ENCODE data around the gene PTPN4.

The PTPN4 gene

DNA sequence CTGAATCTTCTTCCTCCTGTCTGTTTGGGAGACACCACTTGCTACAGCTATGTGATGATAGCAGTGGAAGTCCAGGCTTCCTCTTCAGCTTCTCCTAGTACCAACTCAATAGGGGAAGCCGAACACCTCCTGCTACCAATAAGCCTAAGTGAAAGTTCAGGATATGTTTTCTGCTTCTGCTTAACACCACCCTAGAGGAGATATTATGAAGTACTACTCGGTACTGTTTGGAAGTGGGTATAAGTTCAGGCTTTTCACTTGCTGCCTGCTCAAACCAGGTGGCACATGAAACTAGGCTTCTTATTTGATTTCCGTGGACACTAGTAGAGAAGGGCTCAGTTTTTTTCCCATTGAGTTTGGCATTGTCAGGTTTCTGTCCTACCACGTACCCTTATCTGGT is 99.8 kb downstream of the PTPN4 start:
- Mint-ChIP-seq H3K27me3 (no peaks in the 10 kb centered on the region), H3K4me1 (ENCODE audit: low read depth) (peaks cover 65% of the 10 kb centered on the region), H3K9me3 (no peaks in the 10 kb centered on the region), H3K36me3 (ENCODE audit: low read depth) (peaks cover 21% of the 10 kb centered on the region), H3K4me3 (no peak overlapping the region), H3K27ac (no peak overlapping the region)

DNA sequence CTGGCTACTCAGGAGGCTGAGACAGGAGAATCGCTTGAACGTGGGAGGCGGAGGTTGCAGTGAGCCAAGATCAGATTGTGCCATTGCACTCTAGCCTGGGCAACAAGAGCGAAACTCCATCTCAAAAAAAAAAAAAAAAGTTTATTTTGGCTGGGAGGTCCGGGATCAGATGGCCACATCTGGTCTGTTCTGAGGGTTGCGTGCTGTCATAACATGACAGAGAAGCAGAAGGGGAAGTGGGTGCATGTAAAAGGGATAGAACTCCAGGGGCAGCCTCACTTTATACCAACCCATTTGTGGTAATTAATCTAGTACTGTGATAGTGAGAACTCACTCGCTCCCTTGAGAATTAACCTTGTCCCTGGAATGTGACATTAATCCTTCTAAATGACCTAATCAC is 101.2 kb downstream of the PTPN4 start:
- no peak overlapping the region for H3K27ac Mint-ChIP-seq
- peaks cover 23% of the 10 kb centered on the region for H3K36me3 Mint-ChIP-seq (ENCODE audit: low read depth)
- H3K27me3 Mint-ChIP-seq = no peaks in the 10 kb centered on the region
- no peak overlapping the region for H3K4me3 Mint-ChIP-seq
- peaks cover 72% of the 10 kb centered on the region for H3K4me1 Mint-ChIP-seq (ENCODE audit: low read depth)
- no peaks in the 10 kb centered on the region for H3K9me3 Mint-ChIP-seq

DNA sequence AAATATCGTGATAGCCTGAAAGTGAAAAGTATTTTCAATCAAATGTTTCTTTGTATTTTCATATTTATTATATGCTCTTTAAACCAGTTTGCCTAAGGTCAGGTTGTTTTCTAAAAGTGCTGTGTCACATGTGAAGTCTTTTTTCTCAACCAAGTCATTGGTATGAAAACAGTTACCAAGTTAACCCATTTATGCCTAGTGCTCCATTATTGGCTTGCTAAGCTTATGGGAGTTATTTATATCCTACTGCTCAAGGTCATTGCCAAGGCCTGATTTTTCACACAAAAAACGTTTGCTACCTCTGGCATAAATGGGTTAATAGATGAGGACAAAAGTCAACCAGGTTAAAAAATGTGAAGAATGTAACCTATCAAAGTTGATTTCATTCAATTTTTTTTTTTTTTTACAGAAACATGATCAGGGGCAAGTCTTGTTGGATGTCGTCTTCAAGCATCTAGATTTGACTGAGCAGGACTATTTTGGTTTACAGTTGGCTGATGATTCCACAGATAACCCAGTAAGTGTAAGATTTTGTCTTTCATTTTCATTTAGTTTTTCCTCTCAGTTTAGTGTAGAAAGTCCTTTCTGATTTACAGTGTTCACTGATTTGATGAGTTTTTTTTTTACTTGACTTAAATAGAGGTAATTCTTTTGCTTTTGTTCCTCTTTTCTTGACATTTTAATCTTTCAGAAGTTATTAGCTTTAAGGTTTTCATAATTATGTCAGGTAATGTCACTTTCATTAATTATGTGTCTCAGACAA is 102.6 kb downstream of the PTPN4 start:
- Mint-ChIP-seq H3K27me3 (no peaks in the 10 kb centered on the region), H3K27ac (peak overlapping the region; percentile 8), H3K36me3 (ENCODE audit: low read depth) (peaks cover 23% of the 10 kb centered on the region), H3K4me1 (ENCODE audit: low read depth) (peaks cover 68% of the 10 kb centered on the region), H3K9me3 (no peaks in the 10 kb centered on the region), H3K4me3 (peak overlapping the region; percentile 21)

DNA sequence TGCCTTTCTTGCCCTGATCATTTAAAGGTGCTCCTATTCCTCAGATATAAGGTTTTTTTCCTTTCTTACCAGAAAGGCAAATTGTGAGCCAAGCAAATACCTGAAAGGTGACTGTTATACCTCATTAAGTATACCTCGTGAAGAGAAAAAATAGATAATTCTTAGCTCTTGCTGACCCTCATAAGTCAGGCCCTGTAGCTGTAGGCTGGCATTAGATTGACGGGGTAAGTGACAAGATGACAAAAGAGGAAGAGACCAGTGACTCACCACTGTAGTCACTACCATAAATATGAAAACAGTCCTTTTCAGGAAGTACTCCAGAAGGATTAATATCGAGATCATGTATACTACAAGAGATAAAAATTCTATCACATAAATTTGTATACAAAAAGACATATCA is 104.6 kb downstream of the PTPN4 start:
- Mint-ChIP-seq H3K4me3 (peak overlapping the region; percentile 28), H3K36me3 (ENCODE audit: low read depth) (peaks cover 18% of the 10 kb centered on the region), H3K4me1 (ENCODE audit: low read depth) (peaks cover 66% of the 10 kb centered on the region)

DNA sequence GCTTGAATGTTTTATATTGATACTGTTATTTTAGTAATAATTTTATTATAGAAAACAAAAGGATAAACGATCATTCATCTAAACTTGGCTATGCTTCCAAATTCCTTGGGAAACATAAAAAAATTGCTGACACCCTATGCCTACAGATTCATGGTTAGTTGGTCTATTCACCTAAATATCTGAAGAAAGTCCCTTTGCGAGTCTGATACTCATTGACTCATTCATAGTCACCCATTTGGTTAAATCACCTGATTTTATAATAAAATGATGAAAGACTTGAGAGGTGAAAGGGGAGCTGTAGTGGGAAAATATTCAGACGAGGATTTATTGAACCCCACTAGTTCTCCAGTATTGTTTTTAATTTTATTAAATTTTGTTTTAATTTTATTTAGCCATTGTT is 112.0 kb downstream of the PTPN4 start:
- Mint-ChIP-seq H3K4me1 (ENCODE audit: low read depth) (peaks cover 41% of the 10 kb centered on the region), H3K27me3 (no peaks in the 10 kb centered on the region), H3K36me3 (ENCODE audit: low read depth) (peaks cover 27% of the 10 kb centered on the region), H3K9me3 (peaks cover 7% of the 10 kb centered on the region), H3K4me3 (no peak overlapping the region), H3K27ac (no peak overlapping the region)

More for the DNA sequence above, 104.6 kb downstream of the PTPN4 start:
- no peaks in the 10 kb centered on the region for H3K27me3 Mint-ChIP-seq
- no peaks in the 10 kb centered on the region for H3K9me3 Mint-ChIP-seq
- no peak overlapping the region for H3K27ac Mint-ChIP-seq

DNA sequence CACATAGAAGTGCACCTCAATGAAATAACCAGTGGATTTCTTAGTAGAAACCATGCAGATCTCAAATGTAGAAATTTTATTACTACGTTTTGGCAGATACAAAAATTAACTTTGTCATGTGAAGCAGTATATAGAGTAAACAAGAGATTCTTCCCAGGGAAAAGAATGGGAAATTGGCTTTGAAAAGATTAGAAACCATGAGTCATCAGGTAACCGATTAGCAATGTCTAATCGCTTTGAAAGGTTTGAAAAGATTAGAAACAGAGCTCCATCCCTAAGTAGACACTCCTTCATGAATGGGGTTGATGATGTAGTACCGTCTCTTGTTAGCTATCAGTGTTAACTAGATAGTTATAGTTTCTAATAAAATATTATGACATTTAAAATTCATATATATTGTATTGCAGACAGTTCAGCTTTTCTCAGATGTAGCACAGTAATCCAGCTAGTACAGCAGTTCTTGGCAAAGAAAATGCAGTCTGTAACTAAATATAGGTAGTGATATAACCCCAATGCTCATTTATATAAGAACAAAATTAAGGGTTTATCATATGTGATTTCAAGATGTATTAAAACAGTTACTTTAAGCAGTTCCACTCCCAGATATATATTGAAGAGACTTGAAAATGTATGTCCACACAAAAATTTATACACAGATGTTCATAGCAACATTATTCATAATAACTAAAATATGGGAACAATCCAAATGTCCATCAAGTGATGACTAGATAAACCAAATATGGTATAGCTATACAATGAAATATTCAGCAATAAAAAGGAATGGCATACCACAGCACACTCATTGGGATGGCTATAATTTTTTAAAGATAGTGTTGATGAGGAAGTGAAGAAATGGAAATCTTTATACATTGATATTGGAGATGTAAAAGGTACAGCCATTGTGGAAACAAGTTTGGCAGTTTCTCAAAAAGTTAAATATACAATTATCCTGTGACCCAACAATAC is 113.9 kb downstream of the PTPN4 start:
- H3K27me3 Mint-ChIP-seq = no peaks in the 10 kb centered on the region
- peaks cover 7% of the 10 kb centered on the region for H3K9me3 Mint-ChIP-seq
- H3K4me3 Mint-ChIP-seq = no peak overlapping the region
- peaks cover 34% of the 10 kb centered on the region for H3K36me3 Mint-ChIP-seq (ENCODE audit: low read depth)
- H3K27ac Mint-ChIP-seq = no peak overlapping the region
- H3K4me1 Mint-ChIP-seq (ENCODE audit: low read depth) = peaks cover 28% of the 10 kb centered on the region

DNA sequence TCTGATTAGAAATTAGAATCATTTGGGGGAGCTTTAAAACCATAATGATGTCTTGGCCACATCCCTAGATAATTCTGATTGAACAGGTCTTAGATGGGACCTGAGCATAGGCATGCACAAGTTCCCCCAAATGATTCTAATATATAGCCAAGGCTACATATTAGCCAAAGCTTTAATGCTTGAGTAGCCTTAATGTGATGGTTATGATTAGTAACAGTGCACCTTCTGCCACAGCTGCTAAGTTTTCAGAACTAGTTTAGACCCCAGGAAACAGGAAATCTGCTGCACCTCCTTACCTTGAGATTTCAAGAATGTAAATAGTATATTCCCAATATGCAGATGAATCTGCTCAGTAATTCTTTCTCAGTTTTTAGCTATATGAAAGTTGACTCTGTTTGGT is 119.8 kb downstream of the PTPN4 start:
- H3K36me3 Mint-ChIP-seq (ENCODE audit: low read depth) = peaks cover 18% of the 10 kb centered on the region
- H3K27ac Mint-ChIP-seq = no peak overlapping the region
- peaks cover 14% of the 10 kb centered on the region for H3K4me1 Mint-ChIP-seq (ENCODE audit: low read depth)
- H3K9me3 Mint-ChIP-seq = peaks cover under 1% of the 10 kb centered on the region
- H3K4me3 Mint-ChIP-seq = no peak overlapping the region
- no peaks in the 10 kb centered on the region for H3K27me3 Mint-ChIP-seq

DNA sequence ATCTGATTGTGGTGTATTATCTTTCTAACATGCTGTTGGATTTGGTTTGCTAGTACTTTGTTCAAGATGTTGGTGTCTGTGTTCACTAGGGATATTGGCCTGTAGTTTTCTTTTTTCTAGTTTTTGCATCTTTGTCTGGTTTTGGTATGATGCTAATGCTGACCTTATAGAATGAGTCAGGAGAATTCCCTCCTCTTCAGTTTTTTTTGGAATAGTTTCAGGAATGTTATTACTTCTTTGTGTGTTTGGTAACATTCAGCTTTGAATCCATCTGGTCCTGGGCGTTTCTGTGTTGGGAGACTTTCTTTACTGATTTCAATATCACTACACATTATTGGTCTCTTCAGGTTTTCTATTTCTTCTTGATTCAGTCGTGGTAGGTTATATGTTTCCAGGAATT is 129.0 kb downstream of the PTPN4 start:
- Mint-ChIP-seq H3K4me1 (ENCODE audit: low read depth) (no peaks in the 10 kb centered on the region), H3K27me3 (no peaks in the 10 kb centered on the region), H3K27ac (no peak overlapping the region), H3K36me3 (ENCODE audit: low read depth) (peaks cover 63% of the 10 kb centered on the region), H3K4me3 (no peak overlapping the region), H3K9me3 (peaks cover 24% of the 10 kb centered on the region)

DNA sequence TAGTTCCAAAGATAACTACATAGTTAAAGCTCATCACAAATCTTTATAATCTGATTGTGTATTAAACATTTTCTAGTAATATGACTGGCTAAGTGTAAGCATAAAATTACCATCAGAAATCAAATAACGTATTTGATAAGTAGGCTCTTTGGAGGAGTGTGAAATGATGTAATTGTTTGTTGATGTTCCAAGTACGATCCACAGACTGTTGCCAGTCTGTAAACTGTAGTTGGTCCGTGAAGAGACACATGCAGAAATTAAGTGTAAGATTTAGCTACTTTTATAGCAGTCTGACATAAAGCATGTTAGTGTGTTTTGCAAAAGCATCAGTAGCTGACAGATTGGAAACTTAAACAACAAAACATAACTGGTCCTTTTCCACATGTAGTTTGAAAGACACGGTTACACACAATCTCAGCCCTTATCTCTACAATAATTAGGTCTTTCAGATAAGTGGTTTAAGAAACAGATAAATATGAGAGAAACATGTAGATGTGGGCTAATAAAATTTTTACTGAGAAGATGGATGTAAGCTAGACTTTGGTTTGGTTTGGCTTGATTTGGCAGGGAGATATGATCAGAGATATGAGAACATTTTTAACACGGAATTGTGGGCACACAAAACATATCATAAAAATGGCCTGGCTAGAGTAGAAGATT is 138.1 kb downstream of the PTPN4 start:
- no peaks in the 10 kb centered on the region for H3K27me3 Mint-ChIP-seq
- no peaks in the 10 kb centered on the region for H3K9me3 Mint-ChIP-seq
- no peak overlapping the region for H3K4me3 Mint-ChIP-seq
- peaks cover 48% of the 10 kb centered on the region for H3K36me3 Mint-ChIP-seq (ENCODE audit: low read depth)
- no peaks in the 10 kb centered on the region for H3K4me1 Mint-ChIP-seq (ENCODE audit: low read depth)
- no peak overlapping the region for H3K27ac Mint-ChIP-seq

DNA sequence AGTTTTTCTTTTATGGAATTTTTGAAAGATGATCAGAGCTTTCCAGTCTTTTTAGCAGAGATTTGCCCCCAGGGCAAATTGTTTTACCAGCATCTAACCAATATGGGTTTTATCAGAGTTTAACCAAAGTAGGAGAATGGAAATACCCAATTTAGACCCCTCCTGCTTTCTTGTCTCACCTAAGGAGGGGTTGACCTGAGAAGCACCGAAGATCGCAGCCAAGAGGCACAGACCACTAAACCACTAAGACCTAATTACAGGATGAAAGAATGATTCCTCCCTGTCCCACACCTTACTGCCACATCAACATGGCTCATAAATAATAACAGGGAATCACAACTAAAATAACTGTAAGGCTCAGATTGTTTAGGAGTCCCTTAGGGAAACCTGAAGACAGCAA is 141.3 kb downstream of the PTPN4 start:
- H3K27me3 Mint-ChIP-seq = no peaks in the 10 kb centered on the region
- no peak overlapping the region for H3K27ac Mint-ChIP-seq
- peaks cover 69% of the 10 kb centered on the region for H3K36me3 Mint-ChIP-seq (ENCODE audit: low read depth)
- no peak overlapping the region for H3K4me3 Mint-ChIP-seq
- no peaks in the 10 kb centered on the region for H3K4me1 Mint-ChIP-seq (ENCODE audit: low read depth)
- H3K9me3 Mint-ChIP-seq = no peaks in the 10 kb centered on the region

DNA sequence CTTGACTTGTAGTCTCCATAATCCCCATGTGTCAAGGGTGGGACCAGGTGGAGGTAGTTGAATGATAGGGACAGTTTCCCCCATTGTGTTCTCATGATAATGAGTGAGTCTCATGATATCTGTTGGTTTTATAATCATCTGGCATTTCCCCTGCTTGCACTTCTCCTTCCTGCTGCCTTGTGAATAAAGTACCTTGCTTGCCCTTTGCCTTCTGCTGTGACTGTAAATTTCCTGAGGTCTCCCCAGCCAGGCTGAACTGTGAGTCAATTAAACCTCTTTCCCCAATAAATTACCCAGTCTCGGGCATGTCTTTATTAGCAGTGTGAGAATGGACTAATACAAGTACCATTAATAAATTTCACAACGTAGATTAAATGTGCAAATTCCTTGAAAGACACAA is 150.8 kb downstream of the PTPN4 start:
- Mint-ChIP-seq H3K27ac (no peak overlapping the region), H3K9me3 (peaks cover 24% of the 10 kb centered on the region), H3K36me3 (ENCODE audit: low read depth) (peaks cover 68% of the 10 kb centered on the region), H3K27me3 (no peaks in the 10 kb centered on the region), H3K4me3 (no peak overlapping the region), H3K4me1 (ENCODE audit: low read depth) (no peaks in the 10 kb centered on the region)

DNA sequence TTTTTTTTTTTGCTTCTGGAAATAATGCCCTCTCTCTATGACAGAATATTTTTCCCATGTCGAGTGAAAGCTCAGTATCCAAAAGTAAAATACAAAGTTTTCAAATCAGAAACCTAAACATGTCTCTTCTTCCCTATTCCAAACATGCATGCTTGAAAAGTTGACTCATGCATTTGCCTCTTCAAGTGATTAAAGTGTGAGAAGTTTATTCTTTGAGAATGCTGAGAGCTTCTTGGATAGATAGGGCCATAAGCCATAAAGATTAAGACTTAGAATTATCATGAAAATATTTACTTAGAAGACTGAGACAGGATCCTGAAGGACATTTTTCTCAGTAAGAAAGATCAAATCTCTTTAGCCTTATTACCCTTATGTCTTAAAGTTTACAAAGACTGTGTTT is 154.5 kb downstream of the PTPN4 start:
- no peaks in the 10 kb centered on the region for H3K4me1 Mint-ChIP-seq (ENCODE audit: low read depth)
- H3K9me3 Mint-ChIP-seq = peaks cover 18% of the 10 kb centered on the region
- no peak overlapping the region for H3K27ac Mint-ChIP-seq
- peaks cover 38% of the 10 kb centered on the region for H3K36me3 Mint-ChIP-seq (ENCODE audit: low read depth)
- no peaks in the 10 kb centered on the region for H3K27me3 Mint-ChIP-seq
- H3K4me3 Mint-ChIP-seq = no peak overlapping the region

DNA sequence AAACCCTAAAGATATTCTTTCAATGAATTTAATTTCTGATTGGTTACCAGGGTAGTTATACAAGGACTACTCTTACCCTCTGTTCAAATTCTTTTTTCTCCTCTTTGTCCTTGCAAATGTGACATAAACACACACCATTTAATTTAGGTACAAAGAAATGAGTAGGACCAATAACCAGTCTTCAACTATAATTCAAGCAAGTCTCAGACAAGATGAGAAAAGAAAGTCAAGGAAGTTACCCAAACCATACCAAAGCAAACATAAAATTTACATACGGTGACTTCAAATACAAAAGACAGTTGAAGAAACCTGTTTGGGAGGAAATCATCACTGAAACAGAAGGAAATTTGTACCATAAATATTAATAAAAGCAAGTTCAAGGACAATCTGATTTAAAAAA is 162.1 kb downstream of the PTPN4 start:
- Mint-ChIP-seq H3K4me3 (no peak overlapping the region), H3K27ac (no peak overlapping the region), H3K9me3 (no peaks in the 10 kb centered on the region), H3K27me3 (no peaks in the 10 kb centered on the region), H3K36me3 (ENCODE audit: low read depth) (peaks cover 3% of the 10 kb centered on the region), H3K4me1 (ENCODE audit: low read depth) (peaks cover 34% of the 10 kb centered on the region)

DNA sequence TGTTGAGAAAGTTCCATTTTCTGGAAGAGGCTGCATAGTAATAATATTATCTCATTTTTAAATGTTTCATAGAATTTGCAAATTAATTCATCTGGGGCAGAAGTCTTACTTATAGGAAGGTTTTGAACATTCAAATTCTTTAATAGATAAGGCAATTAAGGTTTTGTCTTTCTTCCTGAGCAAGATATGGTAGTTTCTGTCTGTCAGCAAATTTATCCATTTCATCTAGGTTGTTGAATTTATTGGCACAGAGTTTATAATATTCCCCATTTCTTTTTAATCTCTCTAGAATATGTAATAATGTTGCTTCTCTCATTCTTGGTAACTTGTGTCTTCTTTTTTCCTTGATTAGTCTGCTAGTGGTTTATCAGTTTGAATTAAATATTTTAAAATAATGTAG is 163.0 kb downstream of the PTPN4 start:
- H3K4me3 Mint-ChIP-seq = no peak overlapping the region
- no peaks in the 10 kb centered on the region for H3K27me3 Mint-ChIP-seq
- no peaks in the 10 kb centered on the region for H3K9me3 Mint-ChIP-seq
- H3K27ac Mint-ChIP-seq = no peak overlapping the region
- H3K36me3 Mint-ChIP-seq (ENCODE audit: low read depth) = peaks cover 2% of the 10 kb centered on the region
- H3K4me1 Mint-ChIP-seq (ENCODE audit: low read depth) = peaks cover 41% of the 10 kb centered on the region

DNA sequence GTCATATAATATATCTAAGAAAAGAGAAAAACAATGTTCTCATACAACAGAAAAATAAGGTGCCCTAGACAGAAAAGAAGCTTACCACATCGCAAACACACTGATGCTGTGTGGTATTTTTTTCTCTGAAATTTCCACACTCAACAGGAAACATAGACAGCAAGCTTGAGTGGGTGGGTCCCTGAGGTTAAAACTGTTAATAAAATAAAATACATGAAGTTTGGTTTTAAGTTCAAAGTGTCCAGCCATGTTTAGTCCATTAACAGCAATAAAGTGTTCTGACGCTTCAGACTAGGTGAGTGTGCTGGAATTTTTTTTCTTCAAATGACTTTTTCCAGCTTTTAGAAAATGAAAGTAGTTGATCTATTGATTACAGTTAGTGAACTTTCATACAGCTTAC is 169.8 kb downstream of the PTPN4 start:
- Mint-ChIP-seq H3K9me3 (no peaks in the 10 kb centered on the region), H3K27me3 (no peaks in the 10 kb centered on the region), H3K27ac (peak overlapping the region; percentile 66), H3K4me3 (peak overlapping the region; percentile 79), H3K4me1 (ENCODE audit: low read depth) (peaks cover 76% of the 10 kb centered on the region), H3K36me3 (ENCODE audit: low read depth) (peaks cover 15% of the 10 kb centered on the region)
